GM15510 (cell line): ENCODE data around the gene KLHL1.

Source experiments
- POLR2A ChIP-seq: IDR thresholded peaks from 3 replicates; pipeline ENCODE4 v1.6.1; 2011; ENCODE audit warnings: borderline replicate concordance; ENCODE audit not compliant: insufficient read length; ENCODE audit errors: extremely low read depth

Gene KLHL1

GRCh38 chr13:69704311-69704710 is 403.9 kb downstream of the KLHL1 start:
- no peak for TF ChIP-seq POLR2A

DNA sequence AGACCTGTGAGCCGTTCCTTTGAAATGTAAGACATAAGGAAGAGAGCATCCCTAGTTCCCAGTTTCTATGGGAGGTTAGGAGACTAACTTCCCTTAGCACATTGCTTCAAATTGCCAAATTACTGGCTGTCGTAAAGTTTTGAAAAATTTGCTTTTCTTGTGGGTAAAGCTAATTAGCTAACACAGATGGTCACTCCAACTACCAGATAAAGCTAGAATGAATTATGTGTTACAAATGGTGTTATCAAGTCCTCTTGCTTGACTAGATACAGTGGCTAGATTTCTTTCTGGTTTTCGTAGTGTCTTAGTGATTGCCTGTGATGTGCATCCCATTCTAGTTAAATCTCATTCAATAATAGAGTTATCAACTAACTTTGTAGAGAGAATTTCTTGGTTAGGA is 417.3 kb downstream of the KLHL1 start:
- TF ChIP-seq POLR2A = no peak

DNA sequence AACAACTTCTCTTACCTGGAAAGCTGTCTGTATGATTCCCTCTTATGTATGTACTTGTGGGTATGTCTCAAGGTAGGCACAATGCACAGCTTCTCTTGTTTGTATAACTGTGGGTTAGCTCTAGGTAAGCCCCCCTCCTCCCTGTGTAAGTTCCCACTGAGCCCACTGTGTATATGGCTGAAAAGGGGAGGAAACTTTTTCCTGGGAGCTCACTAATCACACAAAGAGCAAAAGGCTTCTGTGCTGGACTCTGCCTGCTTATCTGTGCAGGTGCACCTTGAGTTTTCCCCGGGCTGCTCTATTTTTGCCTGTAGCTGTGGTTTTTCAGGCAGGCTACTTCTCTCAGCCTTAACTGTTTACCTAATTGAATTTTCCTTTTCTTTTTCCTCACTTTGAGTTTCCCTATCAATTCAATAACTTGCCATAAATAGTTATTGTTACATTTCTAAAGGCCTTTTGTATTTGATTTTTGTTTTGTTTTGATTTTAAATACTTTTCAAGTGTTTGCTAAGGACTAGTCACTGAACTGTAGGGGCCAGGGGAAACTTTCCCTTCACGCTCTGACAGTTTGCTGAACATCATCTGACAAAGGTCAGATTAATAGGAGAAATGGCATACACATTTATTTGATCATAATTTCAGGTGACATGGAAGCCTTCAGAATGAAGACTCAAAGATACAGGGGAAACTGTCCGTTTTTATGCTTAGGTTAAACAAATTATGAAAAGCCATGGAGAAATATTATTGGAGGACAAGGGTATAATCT is 424.1 kb downstream of the KLHL1 start:
- TF ChIP-seq POLR2A = no peak

DNA sequence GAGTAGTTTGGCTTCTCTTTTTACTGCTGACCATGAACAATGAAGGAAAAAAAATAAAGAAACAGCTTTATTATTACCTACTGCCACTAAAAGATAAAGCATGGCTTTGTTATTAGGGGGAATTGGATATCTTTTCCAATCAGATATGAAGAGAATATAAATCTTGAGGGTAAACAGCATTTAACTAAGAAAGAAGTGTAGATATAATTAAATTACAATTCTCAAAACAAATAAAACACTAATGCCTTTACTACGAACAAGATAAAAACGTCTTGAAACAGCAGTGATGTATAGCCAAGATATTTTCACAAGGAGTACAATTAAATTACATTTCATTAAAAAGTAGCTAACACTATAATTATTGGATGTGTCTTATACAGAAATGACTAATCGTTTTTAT is 426.5 kb downstream of the KLHL1 start:
- no peak for TF ChIP-seq POLR2A

DNA sequence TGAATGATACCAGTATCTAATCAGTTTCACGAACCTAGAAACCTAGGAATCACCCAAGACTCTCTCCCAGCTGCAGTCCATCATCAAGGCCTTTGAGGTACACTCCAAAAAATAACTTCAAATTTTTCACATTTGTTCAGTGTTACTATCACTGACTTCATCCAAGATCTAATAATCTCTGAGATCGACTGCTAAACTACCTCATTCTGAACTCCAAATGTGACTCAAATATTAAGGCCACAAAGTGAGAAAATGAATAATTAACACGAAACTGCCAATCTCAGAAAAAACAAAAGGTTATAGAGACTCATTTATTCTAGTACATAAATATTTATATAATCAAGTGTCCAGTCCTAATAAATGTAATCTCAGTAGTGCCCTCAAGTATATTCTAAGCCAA is 430.9 kb downstream of the KLHL1 start:
- TF ChIP-seq POLR2A = no peak

DNA sequence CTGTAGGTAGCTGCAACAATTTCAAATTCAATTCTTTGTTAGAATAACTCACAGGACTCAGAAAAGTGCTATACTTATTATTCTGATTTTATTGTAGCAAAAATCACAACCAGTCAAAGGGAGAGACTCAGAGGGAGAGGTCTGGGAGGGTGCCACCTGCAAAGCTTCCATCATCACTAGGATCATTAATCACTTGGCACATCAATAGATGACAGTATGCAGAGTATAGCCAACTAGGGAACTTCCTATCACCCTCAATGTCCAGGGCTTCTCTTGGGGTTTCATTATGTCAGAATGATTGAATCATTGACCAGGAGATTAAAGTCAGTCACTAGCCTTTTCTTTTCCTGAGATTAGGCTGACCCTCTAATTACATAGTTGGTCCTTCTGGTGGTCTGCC is 432.0 kb downstream of the KLHL1 start:
- no peak for TF ChIP-seq POLR2A

DNA sequence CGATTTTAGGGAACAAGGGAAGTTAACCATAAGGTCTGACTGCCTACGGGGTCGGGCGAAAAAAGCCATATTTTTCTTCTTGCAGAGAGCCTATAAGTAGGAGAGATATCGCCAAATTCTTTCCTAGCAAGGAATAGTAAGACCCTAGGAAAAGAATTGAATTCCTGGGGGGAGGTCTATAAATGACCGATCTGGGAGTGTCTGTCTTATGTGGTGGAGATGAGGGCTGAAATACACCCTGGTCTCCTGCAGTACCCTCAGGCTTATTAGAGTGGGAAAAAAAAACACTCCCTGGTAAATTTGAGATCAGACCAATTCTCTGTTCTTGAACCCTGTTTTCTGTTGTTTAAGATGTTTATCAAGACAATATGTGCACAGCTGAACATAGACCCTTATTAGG is 448.1 kb downstream of the KLHL1 start:
- no peak for TF ChIP-seq POLR2A

- no peak for TF ChIP-seq POLR2A
Measured at GRCh38 chr13:69657676-69658075, 450.6 kb downstream of the KLHL1 start.

GRCh38 chr13:69654392-69654791 is 453.9 kb downstream of the KLHL1 start:
- TF ChIP-seq POLR2A = no peak
